ENCODE data around the gene C1QTNF5.

DNA sequence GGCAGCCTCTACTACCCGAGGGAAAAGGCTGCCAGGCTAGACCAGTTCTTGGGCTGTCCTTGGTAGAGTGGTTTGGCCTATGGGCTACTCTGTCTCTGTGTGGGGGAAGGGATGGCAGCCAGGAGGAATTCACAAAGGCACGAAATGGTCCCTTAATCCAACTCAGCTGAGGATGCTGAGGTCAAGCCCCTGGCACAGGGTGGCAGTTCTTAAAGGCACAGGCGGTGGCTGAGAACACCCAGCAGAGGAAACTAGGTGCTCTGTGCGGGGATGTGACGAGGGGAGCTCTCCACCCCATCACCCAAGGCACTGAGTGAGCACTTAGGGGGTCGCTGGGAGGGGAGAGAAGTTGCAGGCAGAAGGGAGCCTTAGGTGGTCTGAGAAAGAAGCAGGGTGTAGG is 5.9 kb upstream of the C1QTNF5 start, which contains the start of gene MFRP:
- TF ChIP-seq, protein P1, sequence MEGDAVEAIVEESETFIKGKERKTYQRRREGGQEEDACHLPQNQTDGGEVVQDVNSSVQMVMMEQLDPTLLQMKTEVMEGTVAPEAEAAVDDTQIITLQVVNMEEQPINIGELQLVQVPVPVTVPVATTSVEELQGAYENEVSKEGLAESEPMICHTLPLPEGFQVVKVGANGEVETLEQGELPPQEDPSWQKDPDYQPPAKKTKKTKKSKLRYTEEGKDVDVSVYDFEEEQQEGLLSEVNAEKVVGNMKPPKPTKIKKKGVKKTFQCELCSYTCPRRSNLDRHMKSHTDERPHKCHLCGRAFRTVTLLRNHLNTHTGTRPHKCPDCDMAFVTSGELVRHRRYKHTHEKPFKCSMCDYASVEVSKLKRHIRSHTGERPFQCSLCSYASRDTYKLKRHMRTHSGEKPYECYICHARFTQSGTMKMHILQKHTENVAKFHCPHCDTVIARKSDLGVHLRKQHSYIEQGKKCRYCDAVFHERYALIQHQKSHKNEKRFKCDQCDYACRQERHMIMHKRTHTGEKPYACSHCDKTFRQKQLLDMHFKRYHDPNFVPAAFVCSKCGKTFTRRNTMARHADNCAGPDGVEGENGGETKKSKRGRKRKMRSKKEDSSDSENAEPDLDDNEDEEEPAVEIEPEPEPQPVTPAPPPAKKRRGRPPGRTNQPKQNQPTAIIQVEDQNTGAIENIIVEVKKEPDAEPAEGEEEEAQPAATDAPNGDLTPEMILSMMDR (conservative IDR thresholded peaks at IDR 0.05) = no peak
- TF ChIP-seq EZH2 (IDR thresholded peaks at IDR 0.05; ENCODE audit: low read depth) = no peak
